HG03460 (cell line): ENCODE data around the gene RAI1.
"Not testable (repeated sequence)": the region's sequence is repeated elsewhere in the genome, so short reads cannot be mapped to it uniquely, and the experiment has no call there.

Experiments used
- ATAC-seq: cut with Tn5 transposase; IDR thresholded peaks from one replicate; pipeline ENCODE4 v1.9.1; 2021; ENCODE audit not compliant: unreplicated experiment

Gene RAI1

GRCh38 chr17:17679748-17680147, 1.5 kb upstream of the RAI1 start:
- no peak for ATAC-seq

GRCh38 chr17:17680477-17681186, 626 bp upstream of the RAI1 start:
- no peak for ATAC-seq

GRCh38 chr17:17681744-17682292, 560 bp downstream of the RAI1 start:
- ATAC-seq = peak; percentile 26

- peak; percentile 40 for ATAC-seq
Measured at GRCh38 chr17:17682293-17682736, 1.1 kb downstream of the RAI1 start.

GRCh38 chr17:17682737-17683680, 1.8 kb downstream of the RAI1 start:
- peak; percentile 5 for ATAC-seq

GRCh38 chr17:17683710-17684365, 2.6 kb downstream of the RAI1 start:
- ATAC-seq = no peak

GRCh38 chr17:17684906-17685774, 3.9 kb downstream of the RAI1 start:
- ATAC-seq = no peak

GRCh38 chr17:17685775-17686291, 4.6 kb downstream of the RAI1 start:
- no peak for ATAC-seq

- ATAC-seq = no peak
Measured at GRCh38 chr17:17689312-17689711, 8.1 kb downstream of the RAI1 start.

GRCh38 chr17:17690233-17690632, 9.0 kb downstream of the RAI1 start:
- not testable (repeated sequence) for ATAC-seq

- ATAC-seq = peak; percentile 34
Measured at GRCh38 chr17:17691468-17692263, 10.4 kb downstream of the RAI1 start.

GRCh38 chr17:17692353-17693252, 11.3 kb downstream of the RAI1 start:
- ATAC-seq = no peak

- ATAC-seq = no peak
Measured at GRCh38 chr17:17693253-17694168, 12.3 kb downstream of the RAI1 start.

- peak; percentile 44 for ATAC-seq
Measured at GRCh38 chr17:17694169-17695081, 13.2 kb downstream of the RAI1 start.

- ATAC-seq = no peak
Measured at GRCh38 chr17:17696085-17696484, 14.8 kb downstream of the RAI1 start.
